Measurements from ENCODE around the gene TYMS. TPM values are rescaled to one million over a fixed set of nuclear protein-coding genes. Genes with fewer than 3 reads are reported as not detected.
A peak's percentile ranks its signal among the peaks of the same experiment; 100 is the strongest.

TYMS gene
- polyA plus RNA-seq, 3 donors from 2014 or later = 12.6 to 16.9 (median 14.5) TPM

GRCh38 chr18:711657-712400 is 54.4 kb downstream of the TYMS start:
- Mint-ChIP-seq H3K36me3 (peaks cover 0 to 6% (median 4%) of the 10 kb centered on the region in 3 donors), H3K9me3 (peaks cover 0 to 2% (median 0%) of the 10 kb centered on the region in 6 donors), H3K27ac (peak overlapping the region; percentile 88 to 98 (median 96)), H3K4me1 (peaks cover 22 to 31% of the 10 kb centered on the region in 2 donors), H3K27me3 (ENCODE audit: low read depth in 3 of 3) (peaks cover 5 to 20% (median 17%) of the 10 kb centered on the region in 3 donors), H3K4me3 (peak overlapping the region; percentile 82 to 91 (median 90))
- peak; percentile 86 to 88 (median 87) for DNase-seq

GRCh38 chr18:712401-713134 is 55.1 kb downstream of the TYMS start, which contains the start of gene ENOSF1:
Gene ENOSF1 (minus strand): TSS chr18:712630. CDS start chr18:712587, 43 bp downstream.
- Mint-ChIP-seq H3K27me3 (ENCODE audit: low read depth in 3 of 3) (peaks cover 5 to 20% (median 17%) of the 10 kb centered on the region in 3 donors), H3K36me3 (peaks cover 0 to 6% (median 4%) of the 10 kb centered on the region in 3 donors), H3K9me3 (peaks cover 0 to 2% (median 0%) of the 10 kb centered on the region in 6 donors), H3K4me3 (peak within 1 kb of the TSS; percentile 82 to 91 (median 90)), H3K4me1 (peaks cover 22 to 31% of the 10 kb centered on the region in 2 donors), H3K27ac (peak within 1 kb of the TSS; percentile 88 to 98 (median 96))
- peak; percentile 81 to 84 (median 83) for DNase-seq

GRCh38 chr18:713135-713490 is 55.7 kb downstream of the TYMS start:
- DNase-seq = no peak
- Mint-ChIP-seq H3K36me3 (peaks cover 0 to 6% (median 4%) of the 10 kb centered on the region in 3 donors), H3K27ac (peak overlapping the region; percentile 46 to 82 (median 61)), H3K27me3 (ENCODE audit: low read depth in 3 of 3) (peaks cover 5 to 20% (median 17%) of the 10 kb centered on the region in 3 donors), H3K4me3 (peak overlapping the region; percentile 41 to 79 (median 73)), H3K9me3 (peaks cover 0 to 2% (median 0%) of the 10 kb centered on the region in 6 donors), H3K4me1 (peaks cover 22 to 31% of the 10 kb centered on the region in 2 donors)

GRCh38 chr18:715626-716025 is 58.2 kb downstream of the TYMS start:
- H3K4me1 Mint-ChIP-seq = peaks cover 9 to 14% of the 10 kb centered on the region in 2 donors
- DNase-seq = no peak
- no peak overlapping the region for H3K4me3 Mint-ChIP-seq
- H3K27me3 Mint-ChIP-seq (ENCODE audit: low read depth in 3 of 3) = peaks cover 5 to 18% (median 15%) of the 10 kb centered on the region in 3 donors
- H3K9me3 Mint-ChIP-seq = no peaks in the 10 kb centered on the region
- H3K36me3 Mint-ChIP-seq = peaks cover 0 to 3% (median 0%) of the 10 kb centered on the region in 3 donors
- peak overlapping the region in 5 of 6 donors; percentile 5 to 83 (median 42) for H3K27ac Mint-ChIP-seq

- no peaks in the 10 kb centered on the region for H3K9me3 Mint-ChIP-seq
- peaks cover 0 to 5% (median 0%) of the 10 kb centered on the region in 3 donors for H3K36me3 Mint-ChIP-seq
- H3K4me1 Mint-ChIP-seq = no peaks in the 10 kb centered on the region
- H3K4me3 Mint-ChIP-seq = no peak overlapping the region
- no peak for DNase-seq
- peak overlapping the region in 3 of 6 donors; percentile 3 to 68 (median 53) for H3K27ac Mint-ChIP-seq
- peaks cover 1 to 8% (median 8%) of the 10 kb centered on the region in 3 donors for H3K27me3 Mint-ChIP-seq (ENCODE audit: low read depth in 3 of 3)
Observed at GRCh38 chr18:717003-717402, 59.5 kb downstream of the TYMS start.

Other genes with a start within 250 kb of the TYMS start
- gene COLEC12, start 157.0 kb upstream of the TYMS start, polyA plus RNA-seq = not detected
- not detected for gene CETN1, start 77.3 kb upstream of the TYMS start, polyA plus RNA-seq
- under 1 TPM in 1 of 3 donors, not detected in 2; 0.24 TPM for gene CLUL1, start 60.7 kb upstream of the TYMS start, polyA plus RNA-seq
- 1 to 10 TPM; 1.9 to 8.0 (median 4.3) TPM for gene ENOSF1, start 55.0 kb downstream of the TYMS start, polyA plus RNA-seq
- 10 to 100 TPM in 1 of 3 donors, 1 to 10 TPM in 2; 2.0 to 11.6 (median 7.0) TPM for gene YES1, start 154.6 kb downstream of the TYMS start, polyA plus RNA-seq
- not detected for gene ADCYAP1, start 247.2 kb downstream of the TYMS start, polyA plus RNA-seq